CD4-positive, alpha-beta T cell treated with Interferon alpha-2 for 1 hour (primary cell): ENCODE data around the gene NOLC1.
A peak's percentile ranks its signal among the peaks of the same experiment; 100 is the strongest.

Experiments used
- DNase-seq, 2 donors: peaks; one replicate each; pipeline ENCODE4 v3.0.0-alpha.2; 2020 to 2022

Gene NOLC1

DNA sequence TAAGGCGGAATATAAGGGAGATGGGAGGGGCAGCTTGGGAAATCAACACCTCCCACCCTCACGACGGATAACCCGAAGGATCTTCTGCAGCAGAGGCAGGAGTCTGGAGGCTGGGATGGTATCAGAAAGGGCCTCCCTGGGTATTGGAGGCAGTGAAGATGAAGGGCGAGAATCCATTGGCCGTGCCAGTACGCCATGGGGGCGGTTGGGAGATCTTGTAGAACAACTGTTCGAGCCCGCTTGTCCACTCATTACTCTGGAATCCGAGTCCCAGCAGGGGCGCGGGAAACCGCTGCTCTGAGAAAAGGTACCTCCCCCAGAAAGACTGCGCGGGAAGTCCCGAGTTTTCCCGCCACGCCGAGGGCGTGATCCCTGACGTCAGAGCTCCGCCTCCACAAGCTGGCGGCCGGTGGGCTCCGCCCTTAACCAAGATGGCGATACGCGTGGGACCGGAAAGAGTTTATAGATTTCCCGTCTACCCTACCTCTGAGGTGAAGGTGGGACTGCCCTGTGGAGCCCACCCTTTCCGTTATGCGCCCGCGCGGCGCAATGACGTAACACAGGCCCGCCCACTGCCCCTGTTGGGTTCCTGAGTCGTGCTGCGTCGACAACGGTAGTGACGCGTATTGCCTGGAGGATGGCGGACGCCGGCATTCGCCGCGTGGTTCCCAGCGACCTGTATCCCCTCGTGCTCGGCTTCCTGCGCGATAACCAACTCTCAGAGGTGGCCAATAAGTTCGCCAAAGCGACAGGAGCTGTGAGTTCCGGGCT is at the start of gene NOLC1:
TSS of gene NOLC1 (plus strand) at position 616 of the 771 bp plus-strand sequence. CDS start at position 638, 22 bp downstream.
- DNase-seq = peak; percentile 100

GRCh38 chr10:102102421-102102820 is 49.8 kb upstream of the NOLC1 start:
- DNase-seq = no peak

DNA sequence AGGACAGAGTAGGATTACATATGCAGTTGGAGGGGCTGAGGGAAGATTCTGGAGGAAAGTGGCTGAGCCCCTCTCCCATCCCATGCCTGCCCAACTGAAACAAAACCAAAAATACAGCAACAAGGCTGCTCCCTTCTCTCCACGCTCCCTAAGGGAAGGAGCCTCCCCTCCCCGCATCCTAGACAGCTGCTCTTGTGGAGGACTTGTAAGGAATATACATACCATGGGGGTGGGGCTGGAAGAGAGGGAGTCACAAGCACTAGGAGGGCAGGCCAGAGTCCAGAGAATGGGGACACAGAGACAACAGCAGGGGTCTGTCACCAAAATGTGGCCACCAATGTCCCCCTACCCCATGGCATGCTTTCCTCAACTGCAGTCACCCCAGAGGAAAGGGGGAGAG is 45.2 kb upstream of the NOLC1 start:
- no peak for DNase-seq

DNA sequence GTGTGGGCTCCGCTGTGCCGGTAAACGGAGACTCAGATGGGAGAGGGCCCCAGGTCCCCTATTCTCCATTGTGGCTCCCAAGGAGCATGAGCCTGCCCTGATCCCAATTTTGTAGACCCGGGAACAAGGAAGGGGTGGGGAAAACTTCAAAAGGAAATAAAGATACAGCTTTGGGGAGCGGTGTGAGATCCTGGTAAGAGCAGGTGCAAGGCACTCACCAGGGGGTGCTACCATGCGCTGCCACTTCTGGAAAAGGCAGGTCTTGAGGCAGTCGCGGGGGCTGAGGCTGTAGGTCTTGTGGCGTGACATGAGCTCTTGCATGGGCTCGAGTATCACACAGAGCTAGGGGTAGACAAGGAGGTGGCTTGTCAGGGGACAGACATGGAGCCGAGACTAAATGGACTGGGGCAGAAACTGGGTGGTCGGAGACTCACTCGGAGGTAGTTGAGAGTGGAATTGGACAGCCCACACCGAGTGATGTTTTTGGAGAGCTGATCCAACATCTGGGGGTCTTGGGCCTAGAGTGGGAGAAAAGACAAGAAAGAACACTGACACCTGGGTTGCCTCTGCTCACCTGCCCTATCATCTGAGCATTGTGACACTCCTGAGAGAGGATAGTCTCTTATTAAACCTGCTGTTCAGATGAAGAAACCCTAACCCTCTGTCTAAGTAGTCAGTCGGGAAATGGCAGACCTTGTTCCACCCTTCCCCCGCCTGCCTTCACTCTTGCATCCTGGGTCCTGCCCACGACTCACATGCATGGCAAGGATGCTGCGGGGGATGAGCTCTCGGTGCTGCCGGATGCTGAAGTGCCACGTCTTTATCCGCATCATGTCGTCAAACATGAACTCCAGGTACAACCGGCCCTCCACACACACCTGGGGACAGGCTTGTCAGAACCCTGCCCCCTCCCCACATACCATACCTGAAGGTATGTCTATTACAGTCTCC is 42.7 kb upstream of the NOLC1 start:
- DNase-seq = no peak

- no peak for DNase-seq
Observed at GRCh38 chr10:102111276-102111675, 40.9 kb upstream of the NOLC1 start.

- DNase-seq = no peak
Observed at GRCh38 chr10:102112210-102112817, 39.9 kb upstream of the NOLC1 start.

GRCh38 chr10:102113261-102113955 is 38.8 kb upstream of the NOLC1 start:
- peak in 1 of 2 donors; percentile 21 for DNase-seq

DNA sequence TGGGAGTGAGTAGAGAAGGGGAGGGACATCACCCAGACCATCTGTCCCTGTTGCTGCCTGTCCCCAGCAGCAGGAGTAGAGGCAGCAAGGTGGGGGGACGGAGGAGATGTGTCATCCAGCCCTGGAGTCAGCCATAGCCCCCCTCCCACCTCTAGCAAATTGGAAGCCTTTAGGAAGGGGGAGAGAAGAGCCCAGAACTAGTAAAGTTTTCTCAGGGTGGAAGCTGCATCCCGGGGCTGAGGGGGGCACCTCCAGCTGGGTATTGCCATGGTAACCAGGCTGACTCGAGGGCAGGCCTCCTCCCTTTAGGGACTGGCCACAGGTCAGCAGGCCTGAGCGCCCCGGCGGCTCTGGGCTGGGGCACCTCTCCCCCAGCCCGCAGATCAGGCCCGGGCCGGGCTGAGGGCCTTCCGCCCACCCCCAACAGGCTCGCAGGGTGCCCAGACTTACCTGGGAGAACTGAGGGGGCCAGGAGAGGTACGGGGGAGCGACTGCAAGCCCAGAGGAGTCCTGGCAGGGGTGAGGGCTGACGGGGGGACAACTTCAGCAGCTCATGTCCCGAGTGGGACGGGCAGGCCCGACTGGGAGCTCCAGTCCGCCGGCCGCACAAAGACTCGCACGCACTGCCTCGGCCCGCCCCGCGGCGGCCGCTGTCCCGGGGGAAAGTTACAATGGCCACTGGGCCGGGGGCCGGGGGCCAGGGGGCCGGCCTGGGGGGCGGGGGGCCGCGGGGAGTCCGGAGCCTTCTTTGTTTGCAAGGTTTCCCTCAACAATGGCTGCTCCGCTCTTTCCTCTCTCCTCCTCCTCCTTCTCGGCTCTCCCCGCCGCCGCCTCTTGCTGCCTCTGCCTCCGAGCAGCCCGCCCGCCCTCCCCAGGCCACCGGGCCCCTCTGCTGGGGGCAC is 38.0 kb upstream of the NOLC1 start:
- no peak for DNase-seq

DNA sequence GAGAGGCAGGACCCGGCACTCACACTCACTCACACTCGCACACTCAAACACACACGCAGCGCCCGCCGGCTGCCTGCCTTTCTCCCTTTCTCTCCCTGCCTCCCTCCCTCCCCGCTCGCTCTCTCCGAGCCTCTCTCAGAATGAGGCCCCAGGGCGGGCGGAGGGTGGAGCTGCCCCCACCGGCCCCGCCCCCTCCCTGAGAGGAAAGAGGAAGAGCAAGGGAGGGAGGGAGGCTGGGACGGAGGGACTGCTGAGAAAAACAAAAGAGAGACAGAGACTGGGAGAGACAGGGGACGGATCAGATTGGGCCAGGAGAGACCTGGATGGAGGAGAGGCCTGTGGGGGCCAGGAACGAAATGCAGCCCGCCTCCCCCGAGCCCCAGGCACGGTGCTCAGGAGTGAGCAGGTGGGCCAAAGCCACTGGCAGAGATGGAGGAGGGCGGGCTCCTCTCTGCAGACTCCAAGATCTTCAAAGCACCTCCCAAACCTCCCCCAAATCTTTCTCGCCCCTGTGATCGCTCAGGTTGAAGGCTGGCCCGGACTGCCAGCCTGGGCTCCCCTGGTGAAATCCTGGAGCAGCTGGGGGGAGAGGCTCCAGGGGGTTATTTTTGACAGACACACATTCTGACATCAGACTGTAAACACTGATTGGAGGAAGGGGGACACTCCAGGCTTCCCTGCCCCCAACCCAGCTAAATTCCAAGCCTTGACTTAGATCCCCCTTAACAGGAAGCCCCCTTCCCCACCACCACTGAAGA is 37.1 kb upstream of the NOLC1 start:
- DNase-seq = peak; percentile 75 to 83

GRCh38 chr10:102115775-102116174 is 36.4 kb upstream of the NOLC1 start:
- DNase-seq = peak in 1 of 2 donors; percentile 27

GRCh38 chr10:102116656-102117055 is 35.5 kb upstream of the NOLC1 start:
- no peak for DNase-seq

- peak; percentile 44 to 65 for DNase-seq
Observed at GRCh38 chr10:102117391-102118159, 34.6 kb upstream of the NOLC1 start.

DNA sequence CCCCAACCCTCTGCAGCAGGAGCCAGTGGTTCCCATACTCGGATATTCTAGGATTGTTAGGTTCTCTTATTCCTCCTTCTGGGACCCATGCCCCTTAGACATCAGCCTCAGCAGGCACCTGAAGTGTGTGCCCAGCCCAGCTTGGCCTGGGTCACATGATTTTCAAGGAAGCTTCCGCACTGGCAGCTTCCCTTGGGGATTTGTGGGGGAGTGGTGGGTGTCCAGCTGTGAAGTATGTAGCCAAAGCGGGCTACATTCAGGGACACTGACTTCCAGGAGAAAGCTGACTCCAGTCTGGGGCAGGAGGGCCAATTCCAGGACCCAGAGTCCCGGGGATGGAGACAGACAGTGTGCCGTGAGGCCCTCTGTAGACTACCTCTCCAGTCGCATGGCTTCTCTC is 33.3 kb upstream of the NOLC1 start:
- DNase-seq = peak; percentile 15 to 30

DNA sequence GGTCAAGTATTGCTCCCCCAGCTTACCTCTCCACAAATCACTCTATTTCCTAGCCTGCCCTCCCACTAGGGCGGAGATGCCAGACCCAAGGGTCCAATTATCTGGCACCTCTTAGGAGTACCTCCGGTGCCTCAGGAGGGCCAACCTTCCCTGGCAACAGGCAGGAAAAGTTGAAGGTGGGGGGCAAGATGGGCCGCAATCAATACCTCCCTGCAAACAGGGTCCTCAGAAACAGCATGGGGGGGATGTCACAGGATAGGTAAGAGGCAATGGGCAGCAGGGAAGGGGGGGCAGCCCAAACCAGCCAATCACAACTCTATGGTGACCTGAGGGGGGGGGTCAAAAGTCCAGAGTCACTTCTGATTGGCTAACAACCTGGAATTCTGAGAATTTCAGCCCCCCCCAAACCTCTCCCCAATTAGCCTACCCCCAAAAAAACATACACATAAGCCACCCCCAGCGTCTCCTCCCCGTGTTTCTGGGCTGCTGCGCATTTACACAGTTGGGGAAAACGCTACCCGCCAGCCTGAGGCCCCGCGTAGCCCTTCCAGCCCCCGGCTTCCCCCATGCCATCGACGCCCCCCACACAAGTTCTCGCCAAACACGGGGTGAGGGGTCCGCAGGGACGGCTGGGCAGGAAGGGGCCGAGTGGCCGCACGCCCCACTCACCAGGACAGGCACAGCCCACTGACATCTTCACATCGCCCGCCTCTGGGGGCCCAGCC is 32.6 kb upstream of the NOLC1 start:
- peak; percentile 71 to 77 for DNase-seq

DNA sequence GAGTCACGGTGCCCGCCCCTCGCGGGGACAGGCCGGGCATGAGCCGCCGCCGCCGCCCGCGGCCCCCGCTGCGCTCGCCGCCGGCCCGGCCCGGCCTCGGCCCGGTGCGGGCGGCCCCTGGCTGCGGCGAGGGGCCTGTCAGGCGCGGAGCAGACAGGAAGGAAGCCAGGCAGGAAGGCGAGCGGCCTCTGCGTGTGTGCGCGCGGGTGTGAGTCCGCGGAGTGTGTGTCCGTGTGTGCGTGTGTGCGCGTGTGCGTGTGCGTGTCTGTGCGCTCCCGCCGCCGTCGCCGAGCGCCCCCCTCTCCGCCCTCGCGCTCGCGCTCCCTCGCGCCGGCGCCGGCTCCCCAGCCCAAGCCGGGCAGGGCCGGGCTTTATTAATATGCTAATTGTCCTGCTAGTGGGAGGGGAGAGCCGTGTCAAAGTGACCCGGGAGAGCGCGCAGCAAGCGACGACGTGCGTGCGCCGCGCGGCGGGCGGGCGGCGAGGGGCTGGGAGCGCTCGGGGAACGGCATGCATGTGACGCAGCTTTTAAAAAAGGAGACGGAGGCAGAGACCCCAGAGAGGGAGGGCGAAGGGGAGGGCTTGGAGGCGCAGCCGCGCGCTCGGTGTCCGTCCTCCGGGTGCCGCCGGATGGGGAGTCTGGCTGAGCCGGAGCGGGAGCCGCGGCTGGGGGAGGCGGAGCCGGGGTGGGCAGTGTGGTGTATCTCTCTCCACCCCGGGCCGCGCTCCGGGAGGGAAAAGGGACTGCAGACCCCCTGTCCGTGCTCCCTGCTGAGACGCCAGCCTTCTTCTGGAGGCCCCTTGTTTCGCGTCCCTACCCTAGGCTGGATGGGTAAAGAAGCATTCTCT is 31.8 kb upstream of the NOLC1 start, which contains the start of gene LDB1:
TSS of gene LDB1 (minus strand) at position 227 of the 849 bp plus-strand sequence. CDS start 258 bp downstream, outside the sequence.
- DNase-seq = peak; percentile 73 to 78

DNA sequence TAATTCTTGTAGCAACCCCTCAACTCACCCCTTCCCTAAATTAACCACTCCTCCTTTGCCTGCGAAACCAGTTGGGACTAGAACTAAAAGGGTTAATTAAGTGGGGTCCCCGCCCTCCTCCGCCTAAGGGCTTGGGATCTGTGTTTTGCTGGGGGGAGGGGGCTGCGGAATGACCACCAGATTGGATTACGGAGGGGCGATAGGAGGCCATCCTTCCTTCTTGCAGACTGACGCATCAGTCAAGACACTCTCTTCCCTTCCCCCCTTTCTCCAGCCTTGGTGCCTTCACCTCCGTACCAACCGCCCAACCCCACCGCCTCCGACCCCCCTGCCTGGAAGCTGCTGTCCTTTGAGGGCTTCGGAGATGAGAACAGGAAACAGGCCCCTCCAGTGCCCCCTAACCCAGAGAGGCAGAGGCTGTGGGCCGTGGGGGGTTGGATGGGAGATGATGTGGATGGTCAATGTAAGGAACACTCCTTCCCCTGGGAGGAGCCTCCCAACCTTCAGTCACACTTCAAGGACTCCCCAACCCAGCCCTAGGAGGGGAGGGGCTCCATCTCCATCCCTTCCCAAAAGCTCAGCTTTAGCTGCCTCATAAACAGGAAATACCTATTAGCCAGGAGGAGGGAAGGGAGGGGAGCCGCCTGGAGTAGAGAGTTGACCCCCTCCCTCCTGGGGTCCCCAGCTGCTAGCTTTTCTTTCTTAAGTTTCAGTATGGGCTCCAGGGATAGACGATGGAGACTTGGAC is 31.0 kb upstream of the NOLC1 start:
- peak in 1 of 2 donors; percentile 22 for DNase-seq

DNA sequence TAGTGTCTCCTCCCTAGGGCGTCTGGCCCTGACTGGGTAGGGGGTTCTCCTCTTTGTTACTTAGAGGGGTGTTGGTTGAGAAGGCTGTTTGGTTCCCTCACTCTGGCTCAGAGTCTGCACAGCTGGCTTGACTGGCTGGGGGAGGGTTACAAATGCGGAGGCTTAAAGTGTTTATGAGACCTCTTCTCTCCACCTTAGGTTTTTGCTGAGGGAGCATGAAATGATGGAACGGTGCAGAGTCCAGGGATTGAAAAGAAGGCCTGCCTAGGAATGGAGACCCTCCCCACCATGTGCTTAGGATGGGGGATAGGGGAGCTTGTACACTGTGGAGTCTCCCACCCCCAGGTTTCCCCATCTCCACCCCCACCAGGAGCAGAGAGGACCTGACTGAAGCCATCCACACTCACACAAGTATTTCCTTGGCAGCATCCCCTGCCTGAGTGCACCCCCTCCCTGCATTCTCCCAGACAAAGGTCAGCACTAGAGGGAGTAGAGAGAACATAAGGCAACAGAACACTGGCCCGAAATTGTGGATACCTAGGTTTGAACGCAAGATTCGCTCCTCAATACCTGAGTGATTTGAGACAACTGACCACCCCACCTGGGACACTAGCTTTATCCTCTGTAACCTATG is 30.3 kb upstream of the NOLC1 start:
- no peak for DNase-seq
